ENCODE results near the gene ZNF891. TPM values are rescaled to one million over a fixed set of nuclear protein-coding genes. Genes with fewer than 3 reads are reported as not detected.

The ZNF891 gene
- total and polyA plus RNA-seq, 2 of the 13 experiments (the other 11 are each of a cell fraction or from before 2014, with no cell fraction given) = 1.3 to 2.1 TPM

GRCh38 chr12:133080026-133080367 is 50.1 kb downstream of the ZNF891 start (continued):
- TF ChIP-seq, protein P1, sequence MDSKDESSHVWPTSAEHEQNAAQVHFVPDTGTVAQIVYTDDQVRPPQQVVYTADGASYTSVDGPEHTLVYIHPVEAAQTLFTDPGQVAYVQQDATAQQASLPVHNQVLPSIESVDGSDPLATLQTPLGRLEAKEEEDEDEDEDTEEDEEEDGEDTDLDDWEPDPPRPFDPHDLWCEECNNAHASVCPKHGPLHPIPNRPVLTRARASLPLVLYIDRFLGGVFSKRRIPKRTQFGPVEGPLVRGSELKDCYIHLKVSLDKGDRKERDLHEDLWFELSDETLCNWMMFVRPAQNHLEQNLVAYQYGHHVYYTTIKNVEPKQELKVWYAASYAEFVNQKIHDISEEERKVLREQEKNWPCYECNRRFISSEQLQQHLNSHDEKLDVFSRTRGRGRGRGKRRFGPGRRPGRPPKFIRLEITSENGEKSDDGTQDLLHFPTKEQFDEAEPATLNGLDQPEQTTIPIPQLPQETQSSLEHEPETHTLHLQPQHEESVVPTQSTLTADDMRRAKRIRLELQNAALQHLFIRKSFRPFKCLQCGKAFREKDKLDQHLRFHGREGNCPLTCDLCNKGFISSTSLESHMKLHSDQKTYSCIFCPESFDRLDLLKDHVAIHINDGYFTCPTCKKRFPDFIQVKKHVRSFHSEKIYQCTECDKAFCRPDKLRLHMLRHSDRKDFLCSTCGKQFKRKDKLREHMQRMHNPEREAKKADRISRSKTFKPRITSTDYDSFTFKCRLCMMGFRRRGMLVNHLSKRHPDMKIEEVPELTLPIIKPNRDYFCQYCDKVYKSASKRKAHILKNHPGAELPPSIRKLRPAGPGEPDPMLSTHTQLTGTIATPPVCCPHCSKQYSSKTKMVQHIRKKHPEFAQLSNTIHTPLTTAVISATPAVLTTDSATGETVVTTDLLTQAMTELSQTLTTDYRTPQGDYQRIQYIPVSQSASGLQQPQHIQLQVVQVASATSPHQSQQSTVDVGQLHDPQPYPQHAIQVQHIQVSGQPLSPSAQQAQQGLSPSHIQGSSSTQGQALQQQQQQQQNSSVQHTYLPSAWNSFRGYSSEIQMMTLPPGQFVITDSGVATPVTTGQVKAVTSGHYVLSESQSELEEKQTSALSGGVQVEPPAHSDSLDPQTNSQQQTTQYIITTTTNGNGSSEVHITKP (CRISPR knock-in tag; IDR thresholded peaks at IDR 0.05; ENCODE audit: low read depth) = peak; percentile 63; the same call in 1 of the 2 replicates
- TF ChIP-seq SP5 (CRISPR knock-in tag; IDR thresholded peaks at IDR 0.05; ENCODE audit: borderline replicate concordance, low read depth) (peak; percentile 72), STAG1 (CRISPR knock-in tag; IDR thresholded peaks at IDR 0.05) (peak; percentile 6; the same call in 1 of the 2 replicates), LRRFIP1 (CRISPR knock-in tag; conservative IDR thresholded peaks at IDR 0.05) (no peak), SMC3 (IDR thresholded peaks at IDR 0.05; ENCODE audit: low read length) (0 out of 2 replicates have a peak, but pooled peaks have one; percentile 7), ZNF205 (CRISPR knock-in tag; IDR thresholded peaks at IDR 0.05) (peak; percentile 25; the same call in 1 of the 2 replicates), RFX1 (IDR thresholded peaks at IDR 0.05) (no peak), FOXK1 (CRISPR knock-in tag; IDR thresholded peaks at IDR 0.05; ENCODE audit: borderline replicate concordance, low read depth) (peak; percentile 87; the same call in 1 of the 2 replicates), SMAD1 (CRISPR knock-in tag; IDR thresholded peaks at IDR 0.05; ENCODE audit: borderline replicate concordance, low read depth) (0 out of 2 replicates have a peak, but pooled peaks have one; percentile 23), MTA3 (CRISPR knock-in tag; IDR thresholded peaks at IDR 0.05) (no peak), MIXL1 (CRISPR knock-in tag; IDR thresholded peaks at IDR 0.05) (peak; percentile 44; the same call in 1 of the 2 replicates), NFAT5 (CRISPR knock-in tag; IDR thresholded peaks at IDR 0.05) (peak; percentile 59; the same call in 1 of the 2 replicates), MED13 (CRISPR knock-in tag; IDR thresholded peaks at IDR 0.05) (no peak), ZNF709 (CRISPR knock-in tag; IDR thresholded peaks at IDR 0.05) (no peak)
- TF ChIP-seq, protein P2, sequence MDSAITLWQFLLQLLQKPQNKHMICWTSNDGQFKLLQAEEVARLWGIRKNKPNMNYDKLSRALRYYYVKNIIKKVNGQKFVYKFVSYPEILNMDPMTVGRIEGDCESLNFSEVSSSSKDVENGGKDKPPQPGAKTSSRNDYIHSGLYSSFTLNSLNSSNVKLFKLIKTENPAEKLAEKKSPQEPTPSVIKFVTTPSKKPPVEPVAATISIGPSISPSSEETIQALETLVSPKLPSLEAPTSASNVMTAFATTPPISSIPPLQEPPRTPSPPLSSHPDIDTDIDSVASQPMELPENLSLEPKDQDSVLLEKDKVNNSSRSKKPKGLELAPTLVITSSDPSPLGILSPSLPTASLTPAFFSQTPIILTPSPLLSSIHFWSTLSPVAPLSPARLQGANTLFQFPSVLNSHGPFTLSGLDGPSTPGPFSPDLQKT (CRISPR knock-in tag; IDR thresholded peaks at IDR 0.05; ENCODE audit: borderline replicate concordance) = peak; percentile 87; the same call in 1 of the 2 replicates
- TF ChIP-seq, protein P3, sequence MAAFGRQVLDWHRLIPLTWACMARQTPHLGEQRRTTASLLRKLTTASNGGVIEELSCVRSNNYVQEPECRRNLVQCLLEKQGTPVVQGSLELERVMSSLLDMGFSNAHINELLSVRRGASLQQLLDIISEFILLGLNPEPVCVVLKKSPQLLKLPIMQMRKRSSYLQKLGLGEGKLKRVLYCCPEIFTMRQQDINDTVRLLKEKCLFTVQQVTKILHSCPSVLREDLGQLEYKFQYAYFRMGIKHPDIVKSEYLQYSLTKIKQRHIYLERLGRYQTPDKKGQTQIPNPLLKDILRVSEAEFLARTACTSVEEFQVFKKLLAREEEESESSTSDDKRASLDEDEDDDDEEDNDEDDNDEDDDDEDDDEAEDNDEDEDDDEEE (CRISPR knock-in tag; IDR thresholded peaks at IDR 0.05) = no peak

Measured in HepG2 (cell line).